Endometrium (tissue), 2 donors: ENCODE measurements around the gene CDK14.
A peak's percentile ranks its signal among the peaks of the same experiment; 100 is the strongest.
"Not testable (repeated sequence)": the region's sequence is repeated elsewhere in the genome, so short reads cannot be mapped to it uniquely, and the experiment has no call there.

Source experiments
- FAIRE-seq: peaks from 2 replicates; lab custom pipeline; 2012; peaks lifted over from hg19 to GRCh38; lab: Jason Lieb, UNC
- donor health status: control.
- donor health status: control.

CDK14 gene

GRCh38 chr7:91157579-91158320 is 561.6 kb downstream of the CDK14 start:
- no peak for FAIRE-seq

GRCh38 chr7:91162436-91162835 is 566.3 kb downstream of the CDK14 start:
- FAIRE-seq = no peak

DNA sequence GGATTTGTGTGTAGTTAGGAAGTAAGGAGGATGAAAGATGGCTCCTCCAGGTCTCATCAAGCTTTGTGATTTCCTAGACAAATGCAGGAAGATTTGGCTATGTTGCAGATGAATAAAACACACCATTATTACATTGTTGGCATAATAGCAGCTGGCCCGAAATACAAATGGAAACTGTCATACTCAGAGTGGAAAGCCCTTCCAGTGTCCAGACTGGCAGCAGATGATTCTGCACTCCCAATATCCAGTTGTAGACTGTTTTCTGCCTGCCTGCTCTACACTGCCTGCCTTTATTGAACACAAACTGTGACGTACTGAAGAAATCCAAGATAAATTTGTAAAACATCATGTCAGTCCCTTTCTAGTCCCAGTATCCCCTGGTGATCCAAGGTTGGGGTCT is 568.4 kb downstream of the CDK14 start:
- no peak for FAIRE-seq

DNA sequence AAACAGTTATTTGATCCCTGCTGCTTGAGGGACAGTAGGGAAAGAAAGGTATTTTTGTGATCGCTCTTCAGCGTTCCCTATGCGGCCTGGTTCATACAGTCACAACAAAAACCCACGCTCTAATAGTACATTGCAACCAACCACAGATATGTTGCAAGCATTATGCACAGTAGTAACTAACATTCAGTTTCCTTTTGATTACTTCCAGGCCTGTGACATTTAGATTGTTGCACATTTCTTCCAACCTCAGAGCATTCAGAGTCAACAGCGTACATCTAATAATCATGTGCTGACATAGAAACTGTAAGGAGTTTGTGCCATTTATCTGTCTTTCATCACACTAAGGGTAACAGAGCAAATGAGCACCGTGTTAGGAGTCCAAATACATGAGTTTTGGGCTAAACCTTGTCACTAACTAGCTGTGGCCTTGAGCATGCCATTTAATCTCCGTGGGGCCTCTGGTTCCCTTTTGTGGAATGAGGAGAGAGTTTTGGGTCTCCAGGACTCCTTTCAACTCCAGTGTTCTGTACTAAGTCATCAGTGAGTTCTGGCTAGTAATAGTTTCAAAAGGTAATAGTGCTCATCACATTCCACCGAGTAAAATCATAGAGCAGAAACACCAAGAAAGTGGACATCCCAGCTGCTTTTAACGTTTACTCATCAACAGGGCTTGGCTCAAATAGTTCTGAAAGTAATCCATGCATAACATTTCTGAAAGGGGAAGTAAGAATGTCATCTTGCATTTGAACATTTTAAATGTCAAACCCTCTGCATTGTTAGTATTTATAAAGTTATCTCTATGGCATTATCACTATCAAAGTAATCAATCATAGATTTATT is 569.1 kb downstream of the CDK14 start:
- FAIRE-seq = no peak

DNA sequence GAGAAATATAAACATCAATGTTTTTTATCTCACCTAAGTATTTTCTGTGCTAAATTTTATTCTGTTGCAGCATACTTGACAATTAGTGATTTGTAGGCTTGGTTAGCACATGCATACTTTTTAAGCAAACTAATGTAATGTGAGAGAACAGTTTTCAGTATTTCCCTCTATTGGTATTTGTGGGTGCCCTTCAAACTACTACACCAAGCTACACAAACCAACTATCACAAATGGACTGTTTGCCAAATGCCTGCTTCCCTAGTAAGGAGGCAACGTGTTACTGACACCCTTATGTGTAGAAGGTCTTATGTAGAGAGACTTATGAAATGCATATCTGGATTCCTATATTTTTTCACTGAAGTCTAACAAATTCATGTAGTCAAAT is 569.7 kb downstream of the CDK14 start:
- FAIRE-seq = no peak

- FAIRE-seq = no peak
Observed at GRCh38 chr7:91168871-91169829, 573.0 kb downstream of the CDK14 start.

DNA sequence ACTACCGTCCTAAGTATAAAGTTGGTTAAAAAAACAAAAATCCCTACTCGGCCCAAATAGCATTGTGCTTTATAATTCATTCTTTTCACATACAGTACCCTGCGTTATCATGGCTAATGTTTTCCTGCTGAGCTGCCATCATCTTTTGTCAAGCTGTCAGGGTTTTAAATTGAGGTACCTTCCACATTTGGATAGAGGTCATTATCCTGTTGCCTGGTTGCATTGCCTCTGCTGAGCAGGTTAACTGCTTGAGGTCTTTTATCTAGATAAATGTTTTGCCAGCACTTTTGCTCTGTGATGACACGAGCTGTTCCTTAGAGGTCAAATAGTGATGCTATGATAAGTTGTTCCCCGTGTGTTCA is 573.7 kb downstream of the CDK14 start:
- no peak for FAIRE-seq

- FAIRE-seq = not testable (repeated sequence)
Observed at GRCh38 chr7:91173265-91173664, 577.1 kb downstream of the CDK14 start.

- no peak for FAIRE-seq
Observed at GRCh38 chr7:91180746-91181145, 584.6 kb downstream of the CDK14 start.

GRCh38 chr7:91181949-91182348 is 585.8 kb downstream of the CDK14 start:
- FAIRE-seq = peak; percentile 77

- peak; percentile 88 for FAIRE-seq
Observed at GRCh38 chr7:91182819-91183764, 587.0 kb downstream of the CDK14 start.

DNA sequence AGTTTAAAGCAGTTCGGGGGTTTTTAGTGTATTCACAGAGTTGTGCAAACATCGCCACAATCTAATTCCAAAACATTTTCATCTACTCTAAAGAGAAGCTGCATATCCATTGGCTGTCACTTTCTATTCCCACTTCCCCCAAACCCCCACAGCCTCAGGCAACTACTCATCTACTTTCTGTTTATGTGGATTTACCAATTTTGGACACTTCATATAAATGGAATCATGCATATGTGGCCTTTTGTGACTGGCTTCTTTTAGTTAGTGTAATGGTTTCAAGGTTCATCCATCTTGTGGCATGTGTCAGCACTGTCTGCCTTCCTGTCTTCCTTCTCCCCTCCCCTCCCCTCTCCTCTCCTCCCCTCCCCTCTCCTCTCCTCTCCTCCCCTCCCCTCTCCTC is 589.6 kb downstream of the CDK14 start:
- no peak for FAIRE-seq

GRCh38 chr7:91187061-91187460 is 590.9 kb downstream of the CDK14 start:
- FAIRE-seq = no peak

- FAIRE-seq = no peak
Observed at GRCh38 chr7:91191771-91192170, 595.6 kb downstream of the CDK14 start.

GRCh38 chr7:91193141-91193540 is 597.0 kb downstream of the CDK14 start:
- no peak for FAIRE-seq

GRCh38 chr7:91194841-91195240 is 598.7 kb downstream of the CDK14 start:
- FAIRE-seq = no peak

DNA sequence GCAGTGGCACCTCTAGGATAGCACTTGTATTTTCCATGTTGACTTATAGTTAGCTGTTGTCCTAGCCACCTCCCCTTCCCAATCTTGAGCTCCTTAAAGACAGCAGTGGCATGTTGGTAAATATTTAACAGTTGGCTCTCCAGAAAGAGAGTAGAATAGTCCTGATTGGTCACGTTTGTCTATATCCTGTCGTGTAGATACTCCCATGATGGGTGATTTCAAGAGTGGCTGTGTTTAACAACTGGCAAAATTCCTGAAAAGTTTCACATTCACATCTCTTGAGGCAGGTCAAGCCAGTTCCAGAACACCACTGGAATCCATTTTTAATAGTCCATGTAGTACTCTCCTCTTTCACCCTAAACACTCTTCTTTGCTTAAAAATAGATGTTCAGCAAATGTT is 599.9 kb downstream of the CDK14 start:
- no peak for FAIRE-seq

- no peak for FAIRE-seq
Observed at GRCh38 chr7:91198371-91198770, 602.2 kb downstream of the CDK14 start.

DNA sequence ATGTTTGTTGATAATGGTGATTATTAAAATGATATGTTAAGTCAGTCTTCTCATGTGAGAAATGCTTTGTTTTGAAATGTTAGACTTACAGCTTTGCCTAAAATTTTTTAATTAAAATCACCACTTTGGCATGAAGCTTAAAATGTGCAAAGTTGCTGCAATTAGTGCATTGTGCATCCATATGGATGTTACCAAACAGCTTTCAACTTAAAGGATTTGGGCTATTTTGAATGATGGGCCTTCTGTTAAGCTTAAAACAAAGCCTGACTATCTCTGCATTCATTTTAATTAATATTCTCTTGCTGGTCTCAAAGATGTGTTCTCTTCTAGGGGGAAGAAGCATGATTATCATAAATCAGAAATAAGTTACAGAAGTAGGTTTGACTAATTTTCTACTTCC is 603.5 kb downstream of the CDK14 start:
- no peak for FAIRE-seq

GRCh38 chr7:91201442-91202113 is 605.5 kb downstream of the CDK14 start:
- no peak for FAIRE-seq
